GM06990 (cell line): ENCODE data around the gene KRT33B.

Experiments used
- DNase-seq: peaks from one replicate; pipeline ENCODE4 v3.0.0-alpha.2; 2011; ENCODE audit not compliant: insufficient read length; ENCODE audit errors: extremely low read depth
- H3K27me3 ChIP-seq: replicated peaks from 2 replicates; pipeline ENCODE4 v1.6.0; 2011; ENCODE audit warnings: low read length; ENCODE audit not compliant: control insufficient read depth, insufficient read depth
- H3K36me3 ChIP-seq: 2 replicates; pipeline ENCODE4 v1.5.1; 2011; ENCODE audit warnings: low read length; ENCODE audit not compliant: control insufficient read depth, insufficient read depth
- H3K4me3 ChIP-seq: replicated peaks from 2 replicates; pipeline ENCODE4 v1.5.1; 2011; ENCODE audit warnings: low read depth, mild to moderate bottlenecking, control low read depth, low read length
- TF ChIP-seq, protein P1 (sequence below): IDR thresholded peaks from 2 replicates; pipeline ENCODE4 v1.5.1; 2011; ENCODE audit warnings: low read length, control low read depth, mild to moderate bottlenecking, inconsistent platforms; ENCODE audit not compliant: insufficient read depth, poor library complexity, severe bottlenecking

KRT33B gene

GRCh38 chr17:41340934-41341861 lies 28.4 kb downstream of the KRT33B start:
- Histone ChIP-seq H3K4me3 (no peak overlapping the region), H3K27me3 (peaks cover 2% of the 10 kb centered on the region; the same call in 1 of the 2 replicates), H3K36me3 (no peaks in the 10 kb centered on the region)
- DNase-seq: no peak
- TF ChIP-seq, protein P1, sequence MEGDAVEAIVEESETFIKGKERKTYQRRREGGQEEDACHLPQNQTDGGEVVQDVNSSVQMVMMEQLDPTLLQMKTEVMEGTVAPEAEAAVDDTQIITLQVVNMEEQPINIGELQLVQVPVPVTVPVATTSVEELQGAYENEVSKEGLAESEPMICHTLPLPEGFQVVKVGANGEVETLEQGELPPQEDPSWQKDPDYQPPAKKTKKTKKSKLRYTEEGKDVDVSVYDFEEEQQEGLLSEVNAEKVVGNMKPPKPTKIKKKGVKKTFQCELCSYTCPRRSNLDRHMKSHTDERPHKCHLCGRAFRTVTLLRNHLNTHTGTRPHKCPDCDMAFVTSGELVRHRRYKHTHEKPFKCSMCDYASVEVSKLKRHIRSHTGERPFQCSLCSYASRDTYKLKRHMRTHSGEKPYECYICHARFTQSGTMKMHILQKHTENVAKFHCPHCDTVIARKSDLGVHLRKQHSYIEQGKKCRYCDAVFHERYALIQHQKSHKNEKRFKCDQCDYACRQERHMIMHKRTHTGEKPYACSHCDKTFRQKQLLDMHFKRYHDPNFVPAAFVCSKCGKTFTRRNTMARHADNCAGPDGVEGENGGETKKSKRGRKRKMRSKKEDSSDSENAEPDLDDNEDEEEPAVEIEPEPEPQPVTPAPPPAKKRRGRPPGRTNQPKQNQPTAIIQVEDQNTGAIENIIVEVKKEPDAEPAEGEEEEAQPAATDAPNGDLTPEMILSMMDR: no peak

DNA sequence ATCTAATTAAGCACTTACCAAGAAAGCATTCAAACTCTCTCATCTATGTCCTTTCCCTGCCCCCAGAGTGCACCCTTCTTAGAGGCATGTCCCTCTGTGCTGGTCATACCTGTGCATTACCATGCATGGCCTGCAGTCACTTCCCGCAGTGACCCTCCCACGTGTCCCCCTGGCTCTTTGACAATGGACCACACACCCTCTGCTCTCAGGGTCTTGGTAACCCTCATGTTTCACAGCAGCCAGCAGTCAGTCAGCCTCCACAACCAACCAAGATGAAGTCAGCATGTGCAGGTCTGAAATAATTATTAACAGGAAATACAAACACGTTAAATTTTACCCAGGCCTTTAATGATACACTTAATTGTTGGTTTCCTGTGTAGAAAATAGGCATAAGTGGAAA lies 29.1 kb downstream of the KRT33B start:
- Histone ChIP-seq H3K4me3 (no peak overlapping the region), H3K27me3 (peaks cover 2% of the 10 kb centered on the region; the same call in 1 of the 2 replicates)

GRCh38 chr17:41339571-41340172 lies 29.9 kb downstream of the KRT33B start:
- Histone ChIP-seq H3K4me3 (no peak overlapping the region), H3K36me3 (no peaks in the 10 kb centered on the region), H3K27me3 (peaks cover 2% of the 10 kb centered on the region; the same call in 1 of the 2 replicates)
- TF ChIP-seq, protein P1: no peak
- DNase-seq: no peak

More for the DNA sequence above, 29.1 kb downstream of the KRT33B start:
- TF ChIP-seq, protein P1: no peak
- DNase-seq: no peak
- H3K36me3 ChIP-seq: no peaks in the 10 kb centered on the region

DNA sequence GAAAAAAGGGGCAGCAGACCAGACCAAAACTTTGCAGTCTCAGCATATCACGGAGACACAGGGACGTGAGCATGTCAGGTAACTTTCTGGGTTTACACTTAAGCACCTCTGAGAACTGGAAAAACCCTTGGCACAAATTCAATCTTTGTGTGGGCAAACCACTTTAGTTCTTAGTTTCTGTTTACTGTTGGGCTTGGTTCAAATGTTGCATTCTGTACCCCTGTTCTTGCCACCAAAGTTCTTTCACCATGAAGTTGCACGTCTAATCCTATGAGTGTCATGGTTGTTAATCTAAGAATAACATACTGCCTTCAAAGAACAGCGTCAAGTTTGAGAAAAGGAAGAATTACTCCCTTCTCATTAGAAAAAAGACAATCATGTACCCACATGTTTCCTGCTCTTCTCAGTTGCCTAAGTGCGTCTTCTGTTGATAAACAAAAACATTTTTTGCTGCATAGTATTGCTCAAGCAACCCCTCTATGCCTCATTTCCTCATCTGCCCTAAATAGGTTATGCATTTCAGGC lies 30.6 kb downstream of the KRT33B start:
- TF ChIP-seq, protein P1: no peak
- DNase-seq: no peak
- Histone ChIP-seq H3K27me3 (no peaks in the 10 kb centered on the region; the same call in 1 of the 2 replicates), H3K36me3 (no peaks in the 10 kb centered on the region), H3K4me3 (no peak overlapping the region)

DNA sequence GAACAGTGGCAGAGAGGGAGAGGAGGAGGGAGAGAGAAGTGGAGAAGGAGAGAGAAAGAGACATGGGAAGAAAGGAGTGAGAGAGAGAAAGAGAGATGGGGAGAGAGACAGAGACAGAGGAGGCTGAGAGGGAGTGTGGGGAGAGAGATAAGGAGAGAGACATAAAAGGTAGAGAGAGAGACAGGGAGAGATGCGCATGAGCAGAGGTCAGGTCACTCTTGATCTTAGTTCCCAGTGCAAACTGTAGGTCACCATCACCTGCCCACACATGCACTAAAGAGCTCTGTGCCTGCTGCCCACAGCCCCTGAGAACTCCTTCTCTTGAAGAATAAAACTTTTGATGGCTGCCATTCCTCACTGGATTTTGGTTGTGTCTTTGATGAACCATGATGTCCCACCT lies 33.9 kb downstream of the KRT33B start:
- no peaks in the 10 kb centered on the region for H3K36me3 ChIP-seq
- no peak overlapping the region for H3K4me3 ChIP-seq
- TF ChIP-seq, protein P1: no peak
- no peak for DNase-seq
- H3K27me3 ChIP-seq: no peaks in the 10 kb centered on the region; the same call in 1 of the 2 replicates
